Measurements from ENCODE around the gene CNTN1.

DNA sequence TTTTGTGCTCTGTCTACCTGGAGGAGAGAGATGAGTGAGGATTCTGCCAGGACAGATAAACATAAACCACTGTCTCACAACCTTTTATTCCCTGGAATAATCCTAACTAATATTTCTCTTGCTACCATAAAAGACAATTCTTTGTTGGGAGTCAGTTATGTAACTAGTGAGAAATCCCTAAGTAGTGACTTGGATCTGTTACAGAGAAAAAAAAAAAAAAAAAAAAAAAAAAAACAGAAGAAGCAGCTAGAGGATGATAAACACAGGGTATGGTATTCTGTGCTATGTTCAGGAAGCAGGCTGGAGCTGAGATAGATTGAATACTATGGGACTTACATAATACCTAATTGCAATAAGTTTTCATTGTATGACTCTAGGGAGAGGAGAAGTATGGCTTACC is 178.7 kb downstream of the CNTN1 start:
- TF ChIP-seq EZH2 (conservative IDR thresholded peaks at IDR 0.05; ENCODE audit: low read depth, low read length) (no peak), ZNF83 (CRISPR knock-in tag; IDR thresholded peaks at IDR 0.05; ENCODE audit: borderline replicate concordance) (no peak)

All from HepG2 (cell line).